ENCODE results near the gene NDRG2. TPM values are rescaled to one million over a fixed set of nuclear protein-coding genes. Genes with fewer than 3 reads are reported as not detected.
A peak's percentile ranks its signal among the peaks of the same experiment; 100 is the strongest.

The NDRG2 gene
- total and polyA plus RNA-seq, 8 donors: 25.6 to 158 (median 131) TPM

DNA sequence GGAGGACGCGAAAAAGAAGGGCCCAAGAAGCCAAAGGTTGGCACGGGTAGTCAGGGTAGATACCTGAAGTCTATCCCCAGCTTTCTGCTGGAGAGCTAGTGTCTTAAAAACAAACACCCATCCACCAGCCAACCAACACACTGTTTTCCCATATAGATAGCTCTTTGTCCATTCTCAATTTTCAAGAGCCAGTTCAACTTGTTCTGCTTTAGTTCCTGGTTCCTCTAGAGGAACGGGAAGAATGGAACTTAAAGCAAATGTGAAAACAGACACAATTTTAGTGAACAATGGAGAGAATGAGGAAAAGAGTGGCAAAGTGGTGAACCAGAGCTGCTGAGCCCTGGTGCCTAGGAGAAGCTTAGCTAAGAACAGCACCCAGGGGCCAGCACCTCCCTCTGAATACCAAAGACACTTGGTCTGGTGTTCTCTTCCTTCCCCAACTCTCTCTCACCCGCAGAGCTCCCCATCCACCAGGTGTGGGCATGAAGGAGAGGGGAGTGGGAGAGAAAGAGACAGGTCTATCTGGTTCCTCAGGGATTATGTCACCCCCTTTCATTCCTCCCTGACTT lies 3.8 kb downstream of the NDRG2 start:
- H3K36me3 ChIP-seq: peaks cover 0 to 14% of the 10 kb centered on the region in 2 donors
- intact Hi-C loops (cut with DNase I): no loop called here
- ATAC-seq: no peak

DNA sequence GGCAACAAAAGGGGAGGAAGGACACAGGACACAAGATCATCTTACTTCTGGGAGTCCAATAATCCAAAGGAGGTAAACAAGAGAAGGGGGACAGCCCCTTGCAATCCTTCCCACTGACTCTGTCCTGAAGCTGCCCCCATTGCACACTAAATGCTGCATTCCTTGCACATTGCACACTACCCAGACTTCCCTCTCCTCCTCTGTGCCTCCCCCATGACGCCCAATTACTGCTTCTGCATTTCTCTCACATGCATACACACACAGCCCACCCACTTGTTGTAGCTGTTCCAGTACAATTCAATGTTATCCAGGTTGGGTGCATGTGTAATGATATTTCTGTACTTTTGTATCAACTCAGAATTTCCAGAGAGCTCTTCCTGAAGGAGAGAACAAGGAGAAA lies 5.5 kb downstream of the NDRG2 start:
- no peaks in the 10 kb centered on the region for H3K9me3 ChIP-seq
- TF ChIP-seq, protein P1, sequence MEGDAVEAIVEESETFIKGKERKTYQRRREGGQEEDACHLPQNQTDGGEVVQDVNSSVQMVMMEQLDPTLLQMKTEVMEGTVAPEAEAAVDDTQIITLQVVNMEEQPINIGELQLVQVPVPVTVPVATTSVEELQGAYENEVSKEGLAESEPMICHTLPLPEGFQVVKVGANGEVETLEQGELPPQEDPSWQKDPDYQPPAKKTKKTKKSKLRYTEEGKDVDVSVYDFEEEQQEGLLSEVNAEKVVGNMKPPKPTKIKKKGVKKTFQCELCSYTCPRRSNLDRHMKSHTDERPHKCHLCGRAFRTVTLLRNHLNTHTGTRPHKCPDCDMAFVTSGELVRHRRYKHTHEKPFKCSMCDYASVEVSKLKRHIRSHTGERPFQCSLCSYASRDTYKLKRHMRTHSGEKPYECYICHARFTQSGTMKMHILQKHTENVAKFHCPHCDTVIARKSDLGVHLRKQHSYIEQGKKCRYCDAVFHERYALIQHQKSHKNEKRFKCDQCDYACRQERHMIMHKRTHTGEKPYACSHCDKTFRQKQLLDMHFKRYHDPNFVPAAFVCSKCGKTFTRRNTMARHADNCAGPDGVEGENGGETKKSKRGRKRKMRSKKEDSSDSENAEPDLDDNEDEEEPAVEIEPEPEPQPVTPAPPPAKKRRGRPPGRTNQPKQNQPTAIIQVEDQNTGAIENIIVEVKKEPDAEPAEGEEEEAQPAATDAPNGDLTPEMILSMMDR (IDR thresholded peaks at IDR 0.05): no peak
- intact Hi-C loops (cut with DNase I): loop anchor here in 1 of 2 donors (5.0 kb wide), 1 partner anchor 73 kb away; no protein-coding TSS in a partner anchor
- H3K36me3 ChIP-seq: peaks cover 0 to 14% of the 10 kb centered on the region in 2 donors
- no peak overlapping the region for H3K4me3 ChIP-seq
- peaks cover 0 to 13% of the 10 kb centered on the region in 2 donors for H3K27me3 ChIP-seq
- ATAC-seq (no peak), DNase-seq (no peak)
- no peak overlapping the region for H3K27ac ChIP-seq
- peaks cover 7 to 26% of the 10 kb centered on the region in 2 donors for H3K4me1 ChIP-seq

More for the DNA sequence above, 3.8 kb downstream of the NDRG2 start:
- Histone ChIP-seq H3K27ac (peak overlapping the region in 1 of 2 donors; percentile 13), H3K27me3 (peaks cover 0 to 30% of the 10 kb centered on the region in 2 donors), H3K4me1 (peaks cover 7 to 22% of the 10 kb centered on the region in 2 donors), H3K9me3 (no peaks in the 10 kb centered on the region), H3K4me3 (no peak overlapping the region)
- TF ChIP-seq, protein P1 (IDR thresholded peaks at IDR 0.05): no peak
- DNase-seq: no peak

DNA sequence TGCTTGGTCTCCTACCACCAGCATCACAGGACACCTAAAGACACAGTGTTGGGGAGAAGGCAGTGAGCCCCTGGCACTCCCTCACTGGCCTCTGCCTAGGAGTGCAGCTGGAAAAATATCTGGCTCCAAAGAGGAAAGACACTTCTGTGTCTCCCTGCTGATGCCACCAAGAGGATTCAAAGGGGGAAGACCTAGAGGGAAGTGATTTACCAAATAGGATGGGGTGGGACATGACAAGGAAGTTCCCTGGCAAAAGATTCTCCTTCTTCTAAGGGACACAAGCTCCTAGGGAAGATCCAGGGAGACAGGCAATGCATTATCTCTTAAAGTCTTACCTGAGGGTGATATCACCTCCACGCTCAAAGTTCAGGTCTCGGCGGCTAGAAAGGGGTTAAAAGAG lies 6.1 kb downstream of the NDRG2 start:
- Histone ChIP-seq H3K36me3 (peaks cover 0 to 14% of the 10 kb centered on the region in 2 donors), H3K9me3 (no peaks in the 10 kb centered on the region), H3K27ac (no peak overlapping the region), H3K4me3 (no peak overlapping the region), H3K4me1 (peaks cover 5 to 20% of the 10 kb centered on the region in 2 donors), H3K27me3 (peaks cover 0 to 7% of the 10 kb centered on the region in 2 donors)
- TF ChIP-seq, protein P1 (IDR thresholded peaks at IDR 0.05): no peak
- no peak for ATAC-seq
- intact Hi-C loops (cut with DNase I): loop anchor here in 1 of 2 donors (5.0 kb wide), 1 partner anchor 74 kb away; no protein-coding TSS in a partner anchor
- no peak for DNase-seq

DNA sequence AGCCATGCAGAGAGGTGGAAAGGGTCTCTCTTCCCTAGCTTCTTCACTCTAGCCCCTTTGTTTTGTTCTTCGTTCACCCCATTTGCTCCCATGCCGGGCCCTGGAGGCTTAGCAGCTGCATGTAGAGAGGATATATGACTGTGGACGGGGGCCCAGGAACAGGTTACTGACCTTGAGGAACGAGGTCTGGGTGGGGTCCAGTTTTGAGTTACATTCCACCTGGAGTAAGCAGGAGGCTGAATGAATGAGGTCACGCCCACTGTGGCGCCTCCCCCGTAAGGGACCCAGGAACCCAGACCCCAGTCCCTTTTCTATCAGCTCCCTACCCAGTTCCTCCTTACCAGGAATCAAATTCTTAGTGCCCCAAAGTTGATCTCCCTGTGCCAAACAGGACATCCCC lies 6.6 kb downstream of the NDRG2 start:
- H3K4me3 ChIP-seq: no peak overlapping the region
- H3K36me3 ChIP-seq: peaks cover 0 to 14% of the 10 kb centered on the region in 2 donors
- no peaks in the 10 kb centered on the region for H3K9me3 ChIP-seq
- ATAC-seq: no peak
- TF ChIP-seq, protein P1 (IDR thresholded peaks at IDR 0.05): no peak
- no peak for DNase-seq
- no peak overlapping the region for H3K27ac ChIP-seq
- peaks cover 0 to 2% of the 10 kb centered on the region in 2 donors for H3K27me3 ChIP-seq
- intact Hi-C loops (cut with DNase I): loop anchor here in 1 of 2 donors (5.0 kb wide), 1 partner anchor 74 kb away; no protein-coding TSS in a partner anchor
- peaks cover under 1 to 15% of the 10 kb centered on the region in 2 donors for H3K4me1 ChIP-seq

DNA sequence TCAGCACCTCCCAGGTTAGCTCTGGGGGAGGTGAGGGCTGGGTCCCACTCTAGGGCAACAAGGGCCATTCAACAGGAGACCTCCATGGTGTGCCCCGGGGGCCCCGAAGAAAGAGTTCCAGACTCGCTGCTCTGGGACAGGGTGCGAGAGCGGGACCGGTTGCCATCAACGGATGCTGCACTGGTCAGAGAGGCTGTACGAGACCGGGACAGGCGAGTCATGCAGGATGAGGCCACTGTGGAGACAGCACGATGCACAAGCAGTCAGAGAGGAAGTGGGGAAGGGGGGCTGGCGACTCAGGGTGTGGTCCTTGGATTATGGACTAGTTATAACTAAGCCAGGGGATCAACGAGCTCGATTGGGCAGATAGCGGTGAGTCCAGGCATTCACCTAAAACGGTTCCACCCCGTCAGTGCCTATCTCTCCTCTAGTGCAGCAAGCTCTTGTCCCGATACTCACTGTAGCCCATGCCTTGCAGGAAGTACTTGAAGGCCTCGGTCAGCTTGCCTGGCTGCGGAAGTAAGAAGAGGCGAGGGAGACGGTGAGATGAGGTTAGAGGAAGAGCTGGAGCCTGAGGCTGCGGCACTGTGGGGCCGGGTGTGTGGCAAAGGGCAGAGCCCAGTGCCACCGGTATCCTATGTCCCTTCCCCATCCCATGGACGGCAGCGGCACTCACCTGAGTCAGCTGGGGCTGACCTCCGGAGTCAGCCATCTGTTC lies 7.2 kb downstream of the NDRG2 start:
- ATAC-seq: no peak
- no peak for DNase-seq
- Histone ChIP-seq H3K36me3 (peaks cover 0 to 14% of the 10 kb centered on the region in 2 donors), H3K9me3 (no peaks in the 10 kb centered on the region), H3K4me3 (no peak overlapping the region), H3K4me1 (peaks cover 0 to 13% of the 10 kb centered on the region in 2 donors), H3K27ac (no peak overlapping the region), H3K27me3 (no peaks in the 10 kb centered on the region)
- intact Hi-C loops (cut with DNase I): loop anchor here in 1 of 2 donors (5.0 kb wide), 1 partner anchor 75 kb away; no protein-coding TSS in a partner anchor
- TF ChIP-seq, protein P1 (IDR thresholded peaks at IDR 0.05): no peak
